Testis (tissue), 3 donors: Measurements from ENCODE around the gene ANGPTL7. TPM values are rescaled to one million over a fixed set of nuclear protein-coding genes. Genes with fewer than 3 reads are reported as not detected.

Experiments
- DNase-seq: peaks from one replicate; pipeline ENCODE4 v3.0.0-alpha.2; 2019
- H3K27ac ChIP-seq, 2 donors: fragments of 200-600 bp; sonication (generic); one replicate each; pipeline ENCODE4 v1.5.1; 2019
- H3K27me3 ChIP-seq: fragments of 200-600 bp; sonication (generic); one replicate; pipeline ENCODE4 v1.5.1; 2019
- H3K36me3 ChIP-seq: fragments of 200-600 bp; sonication (generic); one replicate; pipeline ENCODE4 v1.5.1; 2017; ENCODE audit warnings: low read depth; ENCODE audit errors: missing control alignments
- H3K4me1 ChIP-seq: fragments of 200-600 bp; sonication (generic); one replicate; pipeline ENCODE4 v1.5.1; 2019
- H3K4me3 ChIP-seq, 2 donors: fragments of 200-600 bp; sonication (generic); one replicate each; pipeline ENCODE4 v1.5.1; 2017 to 2019
- H3K9me3 ChIP-seq: fragments of 200-600 bp; sonication (generic); one replicate; pipeline ENCODE4 v1.5.1; 2017
- CTCF ChIP-seq, 3 experiments: fragments of 450-650 bp in 2 of 3; fragments of 200-600 bp in 1 of 3; sonication (generic) in 1 of 3; IDR thresholded peaks; one replicate each; pipeline ENCODE4 v1.5.1; 2016 to 2019; ENCODE audit warnings: antibody characterized with exemption in 3 of 3, mild to moderate bottlenecking in 2 of 3, moderate library complexity in 1 of 3
- POLR2A ChIP-seq: fragments of 450-650 bp; IDR thresholded peaks from one replicate; pipeline ENCODE4 v1.6.1; 2017; ENCODE audit warnings: antibody characterized with exemption, mild to moderate bottlenecking, moderate library complexity
- WGBS, 2 donors: methylation state at CpG; one replicate each; pipeline ENCODE4 v1.1.5; 2018; 5-methylcytosine and 5-hydroxymethylcytosine counted together
- intact Hi-C: fragments of 100-400 bp; cut with DNase I; formaldehyde crosslinking; loops from one replicate; pipeline ENCODE4 v1.15.1; 2023; ENCODE audit warnings: low total_unique reads
- polyA plus RNA-seq: library from polyadenylated mRNA; stranded (reverse); fragments of 350-450 nt; fragmentation: Illumina TruSeq; extraction: RNeasy Lipid Tissue Mini Kit (QIAGEN cat#74804); gene quantifications from one replicate; pipeline ENCODE4 v1.2.3, GENCODE V29; 2014; ENCODE audit warnings: low read depth, low replicate concordance; ENCODE audit not compliant: insufficient read depth
- total RNA-seq, 2 donors: library from RNA; depleted of rRNA; stranded (reverse); fragments of >200 nt; gene quantifications; one replicate each; pipeline ENCODE4 v1.2.3, GENCODE V29; 2016

The ANGPTL7 gene
- total and polyA plus RNA-seq, 3 donors from 2014 or later: 1.6 TPM; not detected in 2

DNA sequence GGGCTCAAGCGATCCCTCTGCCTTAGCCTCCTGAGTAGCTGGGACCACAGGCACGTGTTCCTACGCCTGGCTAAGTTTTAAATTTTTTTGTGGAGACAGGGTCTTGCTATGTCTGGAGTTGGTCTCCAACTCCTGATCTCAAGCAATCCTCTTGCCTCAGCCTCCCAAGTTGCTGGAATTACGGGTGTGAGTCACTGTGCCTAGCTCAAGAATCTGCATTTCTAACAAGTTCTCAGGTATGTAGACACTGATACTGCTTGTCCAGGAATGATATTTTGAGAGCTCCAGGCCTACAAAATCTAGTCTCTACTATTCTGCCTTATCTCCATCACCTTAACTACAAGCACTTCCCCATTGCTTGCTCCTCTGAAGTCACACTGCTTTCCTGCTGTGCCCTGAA, 22.3 kb downstream of the ANGPTL7 start:
- intact Hi-C loops: no loop called here
- no peaks in the 10 kb centered on the region for H3K36me3 ChIP-seq

DNA sequence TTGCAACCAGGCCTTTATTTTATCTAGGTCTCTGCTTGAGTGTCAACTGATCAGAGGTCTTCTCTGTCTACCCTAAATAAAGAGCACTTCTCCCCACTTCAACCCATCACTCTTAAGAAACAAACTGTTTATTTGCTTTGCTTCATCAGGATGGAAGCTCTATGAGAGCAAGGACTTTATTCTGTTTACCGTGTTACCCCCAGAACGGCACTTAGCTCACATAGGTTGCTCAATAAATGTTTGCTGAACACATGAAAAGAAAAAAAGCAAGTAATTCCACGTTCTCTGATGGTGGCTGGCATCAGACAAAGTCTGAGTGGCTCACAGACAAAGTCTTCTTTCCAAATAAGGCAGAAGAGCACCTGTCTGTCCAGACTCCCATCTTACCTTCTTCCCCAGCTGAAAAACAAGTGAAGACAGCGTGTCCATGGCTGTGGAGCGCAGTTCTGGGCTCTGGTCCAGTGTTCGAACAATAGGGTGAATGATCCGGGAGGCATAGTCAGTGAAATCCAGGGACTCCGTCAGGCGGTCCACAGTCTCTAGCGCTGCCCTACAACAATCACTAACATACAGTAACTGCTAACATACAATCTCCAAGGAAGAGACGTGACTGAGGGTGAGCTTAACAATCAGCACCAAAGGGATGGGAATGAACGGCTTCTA, 22.9 kb downstream of the ANGPTL7 start:
- no peak overlapping the region for H3K4me3 ChIP-seq
- WGBS, 2 donors: 92 to 97% methylated on average over 12 of the region's 12 CpGs
- H3K4me1 ChIP-seq: peaks cover 4% of the 10 kb centered on the region
- no peaks in the 10 kb centered on the region for H3K36me3 ChIP-seq
- intact Hi-C loops: no loop called here
- H3K27me3 ChIP-seq: no peaks in the 10 kb centered on the region
- TF ChIP-seq POLR2A (no peak), CTCF (IDR thresholded peaks at IDR 0.05) (no peak)
- H3K9me3 ChIP-seq: no peaks in the 10 kb centered on the region
- DNase-seq: no peak
- H3K27ac ChIP-seq: no peak overlapping the region

More for the DNA sequence above, 22.3 kb downstream of the ANGPTL7 start:
- no peak overlapping the region for H3K4me3 ChIP-seq
- no peaks in the 10 kb centered on the region for H3K27me3 ChIP-seq
- DNase-seq: no peak
- H3K9me3 ChIP-seq: no peaks in the 10 kb centered on the region
- H3K27ac ChIP-seq: no peak overlapping the region
- TF ChIP-seq CTCF (IDR thresholded peaks at IDR 0.05) (no peak), POLR2A (no peak)
- peaks cover 4% of the 10 kb centered on the region for H3K4me1 ChIP-seq
- WGBS, 2 donors: 95 to 97% methylated on average over 3 to 4 of the region's 4 CpGs

DNA sequence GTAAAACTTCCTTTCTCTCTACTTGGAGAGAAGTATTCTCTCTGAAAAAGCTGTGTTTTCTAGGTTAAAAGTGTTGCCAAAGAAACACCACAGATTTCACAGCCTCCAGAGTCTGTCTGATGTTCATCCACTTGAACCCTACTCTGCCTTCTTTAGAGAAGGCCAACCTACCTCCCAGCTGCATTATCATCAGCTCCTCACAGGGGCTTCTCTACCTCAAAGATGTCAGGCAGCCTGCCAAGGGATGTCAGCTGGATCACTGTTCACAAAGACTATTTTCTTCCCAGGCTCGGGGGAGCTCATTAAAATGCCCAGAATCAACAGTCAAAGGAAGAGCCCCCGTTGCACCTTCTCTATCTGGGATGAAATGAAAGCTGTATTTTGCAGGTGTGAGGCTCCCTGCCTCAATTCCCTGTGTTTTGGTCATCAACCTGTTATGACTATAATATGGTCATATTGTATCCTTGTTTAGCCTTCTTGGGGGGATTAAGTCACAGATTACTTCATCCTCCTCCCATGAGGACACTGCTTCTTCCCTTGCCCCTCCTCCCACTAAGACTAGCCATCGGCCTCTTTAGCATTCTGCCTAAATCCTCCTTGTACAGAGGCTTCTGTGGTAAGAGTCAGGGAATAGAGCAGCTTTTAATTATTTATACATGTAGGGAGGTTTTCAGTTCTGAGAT, 25.7 kb downstream of the ANGPTL7 start:
- Histone ChIP-seq H3K4me1 (no peaks in the 10 kb centered on the region), H3K4me3 (no peak overlapping the region), H3K9me3 (no peaks in the 10 kb centered on the region), H3K27ac (no peak overlapping the region), H3K36me3 (no peaks in the 10 kb centered on the region), H3K27me3 (no peaks in the 10 kb centered on the region)
- 65 to 73% methylated on average over 3 of the region's 3 CpGs for WGBS, 2 donors
- TF ChIP-seq CTCF (IDR thresholded peaks at IDR 0.05): no peak
- TF ChIP-seq POLR2A: no peak
- no peak for DNase-seq
- intact Hi-C loops: no loop called here

DNA sequence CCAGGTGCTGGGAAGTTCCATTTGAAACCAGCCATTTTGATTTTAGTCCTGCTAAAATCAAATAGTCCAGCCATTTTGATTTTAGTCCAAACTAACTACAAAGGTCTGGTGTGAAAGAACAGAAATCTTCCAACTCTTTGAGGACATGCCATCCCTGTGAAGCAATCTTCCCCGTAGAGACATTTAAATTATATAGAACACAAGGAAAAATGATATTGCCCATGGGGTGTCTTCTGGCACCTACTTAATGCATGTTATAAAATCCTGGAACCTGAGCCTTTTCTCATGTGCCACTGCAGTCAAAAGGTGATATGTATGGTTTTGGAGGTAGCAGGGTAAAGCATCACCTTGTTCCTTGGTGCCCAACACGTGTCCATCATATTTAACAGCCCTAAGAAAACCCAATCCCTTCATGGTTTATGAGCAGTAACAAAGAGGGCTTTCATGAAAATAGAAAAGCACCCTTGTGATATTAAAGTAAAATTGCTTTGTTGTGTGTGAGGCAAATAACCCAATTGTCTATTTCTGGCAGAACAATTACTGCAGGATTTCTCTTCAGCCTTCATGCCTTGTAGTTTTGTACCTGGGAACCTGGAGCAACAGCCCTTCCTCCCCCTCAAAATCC, 26.3 kb downstream of the ANGPTL7 start:
- Histone ChIP-seq H3K27me3 (no peaks in the 10 kb centered on the region), H3K4me1 (no peaks in the 10 kb centered on the region), H3K27ac (no peak overlapping the region), H3K4me3 (no peak overlapping the region), H3K36me3 (no peaks in the 10 kb centered on the region), H3K9me3 (no peaks in the 10 kb centered on the region)
- intact Hi-C loops: no loop called here
- TF ChIP-seq POLR2A (no peak), CTCF (IDR thresholded peaks at IDR 0.05) (no peak)
- 84 to 90% methylated on average over 2 of the region's 2 CpGs for whole genome bisulfite sequencing, 2 donors
- no peak for DNase-seq
